ENCODE measurements around the gene CSRNP3. TPM values are rescaled to one million over a fixed set of nuclear protein-coding genes. Genes with fewer than 3 reads are reported as not detected.

CSRNP3 gene
- total and polyA plus RNA-seq, 10 of the 15 experiments (the other 5 are each of a cell fraction or from before 2014, with no cell fraction given) = 0.03 to 5.2 (median 0.11) TPM; not detected in 1

- ChIA-PET POLR2A (interaction anchor here (0.5 kb wide), 1 partner anchor 211 kb away, joined by 7 read pairs; no protein-coding TSS in a partner anchor), CTCF (no interaction called here), SMC1A (ENCODE audit: uncharacterized antibody, unreplicated experiment) (interaction anchor here (1.0 kb wide), 1 partner anchor 69 kb away, joined by 3 read pairs; no protein-coding TSS in a partner anchor), RAD21 (ENCODE audit: unreplicated experiment) (no interaction called here)
- H4K20me1 ChIP-seq (ENCODE audit: control insufficient read depth, insufficient read depth) = no peaks in the 10 kb centered on the region
- intact Hi-C loops (cut with micrococcal nuclease; ENCODE audit: unreplicated experiment) = no loop called here
- no peaks in the 10 kb centered on the region for H3K27me3 ChIP-seq (replicated peaks in 1 of 2; ENCODE audit: control insufficient read depth in 2 of 2, insufficient read depth in 2 of 2, low read length in 1 of 2)
- in situ Hi-C loops (cut with MboI) = no loop called here
- no peak overlapping the region for H3K9ac ChIP-seq (ENCODE audit: control insufficient read depth, insufficient read depth, low read length)
- DNase-seq (ENCODE audit: low read depth, low spot score) (no peak), ATAC-seq (no peak), FAIRE-seq (no peak)
- H3K4me1 ChIP-seq (ENCODE audit: control insufficient read depth, insufficient read depth, low read length) = no peaks in the 10 kb centered on the region
- no peak overlapping the region for H3K4me2 ChIP-seq (ENCODE audit: control insufficient read depth, insufficient read depth)
- H3K27ac ChIP-seq (ENCODE audit: control insufficient read depth, insufficient read depth) = no peak overlapping the region
- no peaks in the 10 kb centered on the region for H3K9me3 ChIP-seq (replicated peaks; ENCODE audit: control insufficient read depth, insufficient read depth, low read length)
- no peak overlapping the region for H2AFZ ChIP-seq (ENCODE audit: control insufficient read depth, low read depth, low read length)
- no peaks in the 10 kb centered on the region for H3K36me3 ChIP-seq (ENCODE audit: control insufficient read depth in 2 of 2, insufficient read depth in 2 of 2, low read length in 1 of 2)
- no peak overlapping the region for H3K4me3 ChIP-seq
- no peaks in the 10 kb centered on the region for H3K79me2 ChIP-seq (ENCODE audit: control insufficient read depth, insufficient read depth, low read length)
- 11% methylated on average over 3 of the region's 3 CpGs for WGBS (ENCODE audit: insufficient coverage, insufficient replicate concordance, low lambda C conversion rate, missing lambda C conversion rate)
- no peak for TF ChIP-seq BHLHE40 (IDR thresholded peaks at IDR 0.05; ENCODE audit: borderline replicate concordance in 1 of 2, low read depth in 2 of 2, low read length in 1 of 2)
- no peak for TF ChIP-seq YY1 (IDR thresholded peaks at IDR 0.05; ENCODE audit: low read depth, low read length)
- no peak for TF ChIP-seq RAD51 (IDR thresholded peaks at IDR 0.05)
- no peak for TF ChIP-seq GATAD2B (conservative IDR thresholded peaks at IDR 0.05; ENCODE audit: low read depth)
- no peak for TF ChIP-seq DPF2 (IDR thresholded peaks at IDR 0.05)
- TF ChIP-seq CHD4 (IDR thresholded peaks at IDR 0.05) = no peak
- TF ChIP-seq JUNB (IDR thresholded peaks at IDR 0.05) = no peak
- no peak for TF ChIP-seq CBFB (IDR thresholded peaks at IDR 0.05; ENCODE audit: low read depth)
- TF ChIP-seq POLR2AphosphoS2 (IDR thresholded peaks at IDR 0.05; ENCODE audit: low read depth, low read length) = no peak
- no peak for TF ChIP-seq HDAC6 (IDR thresholded peaks at IDR 0.05; ENCODE audit: unreplicated experiment)
- no peak for TF ChIP-seq NFYB (IDR thresholded peaks at IDR 0.05; ENCODE audit: insufficient read depth, low read depth, low read length)
- TF ChIP-seq ZNF592 (IDR thresholded peaks at IDR 0.05) = no peak
- no peak for TF ChIP-seq ZBTB4 (CRISPR knock-in tag; IDR thresholded peaks at IDR 0.05)
- TF ChIP-seq KLF5 (IDR thresholded peaks at IDR 0.05; ENCODE audit: partially characterized antibody) = no peak
- no peak for TF ChIP-seq MEF2A (IDR thresholded peaks at IDR 0.05; ENCODE audit: insufficient read depth, low read depth, low read length)
- TF ChIP-seq KAT2A (conservative IDR thresholded peaks at IDR 0.05; ENCODE audit: control insufficient read depth, low read depth, low read length) = no peak
- no TSS peak for BruUV-seq (replicated peaks)
These were observed 36.0 kb downstream of the CSRNP3 start for GRCh38 chr2:165505514-165505913.

Data from GM12878 (cell line).